ENCODE data around the gene MTMR1.

The MTMR1 gene

DNA sequence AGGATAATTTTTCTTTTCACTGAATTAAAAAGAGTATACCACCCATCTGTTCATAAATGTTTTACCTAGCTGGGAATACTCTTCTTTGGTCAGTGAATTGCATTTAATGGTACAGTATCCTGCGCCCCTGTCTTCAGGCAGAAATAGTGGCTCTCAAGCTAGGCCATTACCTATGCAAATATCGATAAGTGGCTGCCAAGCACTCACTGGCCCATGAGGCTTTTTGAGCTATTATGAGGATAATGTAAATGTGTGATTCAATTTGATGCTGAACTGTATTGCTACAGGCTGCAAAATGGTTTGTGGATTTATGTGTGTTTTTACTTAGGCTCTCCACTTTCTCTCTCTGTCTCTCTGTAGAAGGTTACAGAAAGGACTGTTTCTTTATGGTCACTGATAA lies 30.1 kb upstream of the MTMR1 start:
- no peak overlapping the region for H3K27ac ChIP-seq
- H3K27me3 ChIP-seq, result no peaks in the 10 kb centered on the region
- H3K4me3 ChIP-seq, result no peak overlapping the region
- TF ChIP-seq Cebpa-rat (IDR thresholded peaks at IDR 0.05), result no peak
- H3K4me2 ChIP-seq, result no peak overlapping the region
- H4K20me1 ChIP-seq, result no peaks in the 10 kb centered on the region; a peak in 1 of 22 replicates
- H3K4me1 ChIP-seq, result no peaks in the 10 kb centered on the region
- peaks cover 0 to 93% (median 17%) of the 10 kb centered on the region in 11 experiments; a peak in 15 of 22 replicates for H3K36me3 ChIP-seq
- H3K9me3 ChIP-seq (replicated peaks in 1 of 11), result no peaks in the 10 kb centered on the region
- H3K9ac ChIP-seq, result no peak overlapping the region

DNA sequence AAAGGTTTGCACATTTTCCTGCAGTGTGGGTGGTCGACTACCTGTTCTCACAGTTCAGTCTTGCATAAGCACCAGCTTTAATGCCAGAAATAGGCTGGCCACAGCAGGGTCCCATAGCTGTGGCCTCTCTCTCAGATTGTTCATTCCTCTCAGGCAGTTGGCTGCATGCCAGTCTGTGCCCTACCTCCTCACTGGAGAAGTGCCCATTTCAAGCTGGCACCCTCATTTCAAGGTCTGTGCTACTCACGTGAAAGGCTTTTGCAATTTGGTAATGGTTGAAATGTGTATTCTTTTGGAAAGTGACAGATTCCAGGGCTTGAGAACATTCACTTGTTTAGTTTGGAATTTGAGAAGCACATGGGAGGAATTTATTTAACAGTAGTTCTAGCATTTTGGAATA lies 28.9 kb upstream of the MTMR1 start:
- Histone ChIP-seq H3K27ac (no peak overlapping the region), H3K36me3 (peaks cover 0 to 92% (median 17%) of the 10 kb centered on the region in 11 experiments; a peak in 14 of 22 replicates)

GRCh38 chrX:150676221-150676620 lies 17.0 kb upstream of the MTMR1 start:
- Histone ChIP-seq H3K27me3 (no peaks in the 10 kb centered on the region), H3K4me3 (no peak overlapping the region), H3K4me1 (no peaks in the 10 kb centered on the region), H3K4me2 (no peak overlapping the region), H4K20me1 (no peaks in the 10 kb centered on the region; a peak in 1 of 22 replicates), H3K27ac (no peak overlapping the region), H3K9ac (no peak overlapping the region), H3K36me3 (peaks cover 0 to 10% (median 0%) of the 10 kb centered on the region in 11 experiments; a peak in 3 of 22 replicates), H3K9me3 (replicated peaks in 1 of 11) (peaks cover 0 to 11% (median 0%) of the 10 kb centered on the region in 11 experiments; a peak in 2 of 22 replicates)
- no peak for TF ChIP-seq Cebpa-rat (IDR thresholded peaks at IDR 0.05)

More for the DNA sequence above, 28.9 kb upstream of the MTMR1 start:
- Histone ChIP-seq H4K20me1 (no peaks in the 10 kb centered on the region; a peak in 1 of 22 replicates), H3K4me2 (no peak overlapping the region), H3K9ac (no peak overlapping the region), H3K4me3 (no peak overlapping the region), H3K27me3 (no peaks in the 10 kb centered on the region), H3K4me1 (no peaks in the 10 kb centered on the region), H3K9me3 (replicated peaks in 1 of 11) (no peaks in the 10 kb centered on the region)
- no peak for TF ChIP-seq Cebpa-rat (IDR thresholded peaks at IDR 0.05)

DNA sequence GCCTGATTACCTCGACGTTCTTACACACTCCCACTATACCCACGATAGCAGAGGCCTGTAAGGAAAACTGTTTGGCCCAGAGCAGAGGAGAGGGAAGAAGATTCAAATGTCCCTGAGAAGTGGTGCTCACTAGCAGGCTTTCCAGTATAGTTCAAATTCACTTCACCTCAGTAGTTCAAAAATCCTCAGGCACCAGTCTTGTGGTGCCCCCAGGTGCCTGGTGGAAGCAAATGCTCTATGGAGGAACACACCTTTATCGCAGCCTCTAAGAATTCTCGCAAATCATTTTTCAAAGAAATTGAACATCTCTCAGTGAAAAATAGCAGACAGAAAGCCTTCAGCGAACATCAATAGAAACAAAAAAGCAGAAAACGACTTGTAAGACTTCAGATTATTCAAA lies 12.2 kb upstream of the MTMR1 start:
- Histone ChIP-seq H3K36me3 (no peaks in the 10 kb centered on the region), H3K27ac (no peak overlapping the region), H3K9me3 (replicated peaks in 1 of 11) (peaks cover 0 to 11% (median 0%) of the 10 kb centered on the region in 11 experiments; a peak in 2 of 22 replicates), H3K4me3 (no peak overlapping the region), H3K4me1 (no peaks in the 10 kb centered on the region), H3K9ac (no peak overlapping the region), H3K27me3 (no peaks in the 10 kb centered on the region), H3K4me2 (no peak overlapping the region), H4K20me1 (no peaks in the 10 kb centered on the region)
- TF ChIP-seq Cebpa-rat (IDR thresholded peaks at IDR 0.05), result no peak

DNA sequence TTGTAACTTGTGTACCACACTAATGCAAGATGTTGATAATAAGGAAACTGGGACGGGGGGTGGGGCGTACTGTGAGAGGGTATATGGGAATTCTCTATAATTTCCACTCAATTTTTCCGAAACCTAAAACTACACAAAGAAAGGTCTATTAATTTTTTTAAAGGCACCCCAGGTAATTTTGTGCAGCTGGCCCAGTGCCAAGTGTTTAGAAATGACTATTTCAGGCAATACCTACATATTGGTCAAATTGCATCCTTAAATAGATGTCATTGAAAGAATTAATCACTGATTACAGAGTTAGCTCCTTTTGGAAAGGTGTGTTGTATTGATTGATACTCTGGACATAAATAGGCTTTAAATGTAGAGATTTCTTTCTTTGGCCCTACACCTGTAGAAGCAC lies 10.1 kb upstream of the MTMR1 start:
- no peak overlapping the region for H3K4me2 ChIP-seq
- no peaks in the 10 kb centered on the region for H4K20me1 ChIP-seq
- no peak overlapping the region for H3K4me3 ChIP-seq
- H3K27me3 ChIP-seq, result no peaks in the 10 kb centered on the region
- no peaks in the 10 kb centered on the region for H3K36me3 ChIP-seq
- H3K4me1 ChIP-seq, result no peaks in the 10 kb centered on the region
- no peaks in the 10 kb centered on the region for H3K9me3 ChIP-seq (replicated peaks in 1 of 11)
- TF ChIP-seq Cebpa-rat (IDR thresholded peaks at IDR 0.05), result no peak
- no peak overlapping the region for H3K27ac ChIP-seq
- no peak overlapping the region for H3K9ac ChIP-seq

- Histone ChIP-seq H4K20me1 (no peaks in the 10 kb centered on the region), H3K27ac (no peak overlapping the region), H3K4me2 (no peak overlapping the region), H3K4me1 (peaks cover 0 to 2% (median 0%) of the 10 kb centered on the region in 10 experiments; a peak in 1 of 20 replicates), H3K36me3 (no peaks in the 10 kb centered on the region), H3K9ac (no peak overlapping the region), H3K4me3 (no peak overlapping the region), H3K27me3 (no peaks in the 10 kb centered on the region), H3K9me3 (replicated peaks in 1 of 11) (no peaks in the 10 kb centered on the region)
- TF ChIP-seq Cebpa-rat (IDR thresholded peaks at IDR 0.05), result no peak
These were observed 9.6 kb upstream of the MTMR1 start for GRCh38 chrX:150683536-150684146.

DNA sequence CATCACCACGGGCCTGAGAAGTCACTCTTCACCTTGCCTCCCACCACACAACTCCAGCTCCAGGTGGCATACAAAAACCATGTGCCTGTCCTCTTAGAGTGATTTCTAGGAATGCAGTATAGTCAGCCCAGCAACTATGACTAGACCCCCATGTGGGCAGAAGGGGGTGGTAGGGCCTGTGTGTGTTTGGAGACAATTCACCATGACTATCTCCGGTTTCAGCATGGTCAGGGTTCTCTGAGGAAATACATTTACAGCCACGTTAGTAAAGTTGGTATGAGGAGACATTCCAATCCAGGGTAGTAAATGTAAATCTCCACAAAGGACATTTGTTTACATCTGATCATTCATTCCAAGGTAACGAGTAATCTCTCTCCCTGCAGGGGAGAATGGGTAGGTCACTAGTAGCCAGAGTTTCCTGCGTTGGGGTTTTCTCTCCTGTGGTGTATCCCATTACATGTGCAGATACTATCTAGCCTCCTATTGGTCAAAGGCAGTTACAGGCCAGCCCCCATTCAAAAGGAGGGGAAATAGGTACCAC lies 4.2 kb upstream of the MTMR1 start:
- no peak overlapping the region for H3K9ac ChIP-seq
- no peaks in the 10 kb centered on the region for H4K20me1 ChIP-seq
- no peak overlapping the region for H3K4me3 ChIP-seq
- peaks cover 4 to 22% (median 12%) of the 10 kb centered on the region in 10 experiments; a peak in 18 of 20 replicates for H3K4me1 ChIP-seq
- 0 out of 22 replicates have a peak overlapping the region, but pooled peaks of 1 of the 11 experiments have one; percentile 5 for H3K4me2 ChIP-seq
- H3K27ac ChIP-seq, result no peak overlapping the region
- TF ChIP-seq Cebpa-rat (IDR thresholded peaks at IDR 0.05), result no peak
- no peaks in the 10 kb centered on the region for H3K27me3 ChIP-seq
- H3K9me3 ChIP-seq (replicated peaks in 1 of 11), result peaks cover 0 to 13% (median 4%) of the 10 kb centered on the region in 11 experiments; a peak in 7 of 22 replicates
- no peaks in the 10 kb centered on the region for H3K36me3 ChIP-seq

DNA sequence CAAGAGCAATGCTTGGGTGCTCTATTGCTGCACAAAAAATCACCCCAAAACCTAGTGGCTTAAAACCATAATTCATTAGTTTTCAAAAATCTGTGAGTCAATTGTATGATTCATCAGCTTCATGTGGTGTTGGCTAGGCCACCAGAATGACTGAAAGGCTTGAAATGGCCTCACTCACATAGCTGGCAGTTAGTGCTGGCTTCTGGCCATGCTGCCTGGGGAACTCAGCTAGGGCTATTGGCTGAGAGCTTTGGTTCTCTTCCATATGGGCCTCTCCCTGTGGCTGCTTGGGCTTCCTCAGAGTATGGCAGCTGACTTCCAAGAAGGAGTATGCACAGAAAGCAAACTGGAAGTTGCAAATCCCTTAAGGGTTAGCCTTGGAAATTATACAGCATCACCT lies 3.1 kb upstream of the MTMR1 start:
- Histone ChIP-seq H3K27me3 (no peaks in the 10 kb centered on the region), H4K20me1 (no peaks in the 10 kb centered on the region)

GRCh38 chrX:150692296-150692695 lies 900 bp upstream of the MTMR1 start:
- no peak for TF ChIP-seq Cebpa-rat (IDR thresholded peaks at IDR 0.05)
- Histone ChIP-seq H3K9me3 (replicated peaks in 1 of 11) (peaks cover 0 to 13% (median 4%) of the 10 kb centered on the region in 11 experiments; a peak in 7 of 22 replicates), H3K27ac (peak overlapping the region in 5 of 11 experiments; percentile 40 to 88 (median 84); a peak in 8 of 22 replicates), H3K27me3 (no peaks in the 10 kb centered on the region), H4K20me1 (peaks cover 0 to 10% (median 0%) of the 10 kb centered on the region in 11 experiments; a peak in 1 of 22 replicates), H3K4me3 (peak overlapping the region in 9 of 10 experiments; percentile 54 to 74 (median 61); a peak in 16 of 20 replicates), H3K4me1 (peaks cover 32 to 52% (median 42%) of the 10 kb centered on the region in 10 experiments), H3K36me3 (no peaks in the 10 kb centered on the region), H3K4me2 (peak overlapping the region; percentile 52 to 72 (median 66)), H3K9ac (peak overlapping the region in 9 of 11 experiments; percentile 17 to 87 (median 81); a peak in 14 of 22 replicates)

More for the DNA sequence above, 3.1 kb upstream of the MTMR1 start:
- Histone ChIP-seq H3K9ac (no peak overlapping the region), H3K27ac (no peak overlapping the region), H3K9me3 (replicated peaks in 1 of 11) (peaks cover 0 to 13% (median 4%) of the 10 kb centered on the region in 11 experiments; a peak in 7 of 22 replicates), H3K4me3 (no peak overlapping the region), H3K4me1 (peaks cover 12 to 34% (median 23%) of the 10 kb centered on the region in 10 experiments), H3K4me2 (no peak overlapping the region), H3K36me3 (no peaks in the 10 kb centered on the region)
- TF ChIP-seq Cebpa-rat (IDR thresholded peaks at IDR 0.05), result no peak

All from BLaER1 treated with 17β-estradiol and CSF1 and Interleukin-3, amounts not matched to agents 10 nM and 100 nM (cell line).